IgD-negative memory B cell (primary cell): ENCODE results near the gene PRMT6. TPM values are rescaled to one million over a fixed set of nuclear protein-coding genes. Genes with fewer than 3 reads are reported as not detected.
"Not testable (repeated sequence)": the region's sequence is repeated elsewhere in the genome, so short reads cannot be mapped to it uniquely, and the experiment has no call there.

Experiments used
- H3K27ac Mint-ChIP-seq, 3 donors: one replicate each; pipeline ENCODE4 v1.8.0; 2020 to 2022; ENCODE audit warnings: mild to moderate bottlenecking in 3 of 3, mixed read lengths in 3 of 3, moderate library complexity in 1 of 3
- H3K27me3 Mint-ChIP-seq: one replicate; pipeline ENCODE4 v1.8.0; 2021; ENCODE audit warnings: mixed read lengths
- H3K36me3 Mint-ChIP-seq: one replicate; pipeline ENCODE4 v1.8.0; 2020; ENCODE audit warnings: mild to moderate bottlenecking, mixed read lengths
- H3K4me1 Mint-ChIP-seq, 3 donors: one replicate each; pipeline ENCODE4 v1.8.0; 2020 to 2022; ENCODE audit warnings: mixed read lengths in 3 of 3, mild to moderate bottlenecking in 1 of 3
- H3K4me3 Mint-ChIP-seq, 4 donors: one replicate each; pipeline ENCODE4 v1.8.0; 2020 to 2022; ENCODE audit warnings: mild to moderate bottlenecking in 4 of 4, mixed read lengths in 4 of 4, moderate library complexity in 3 of 4
- H3K9me3 Mint-ChIP-seq, 3 donors: one replicate each; pipeline ENCODE4 v1.8.0; 2020 to 2021; ENCODE audit warnings: mixed read lengths in 3 of 3, mild to moderate bottlenecking in 1 of 3
- polyA plus RNA-seq: library from polyadenylated mRNA; unstranded; fragments of 300-500 nt; fragmentation: Illumina TruSeq; gene quantifications from one replicate; pipeline ENCODE4 v1.2.3, GENCODE V29; 2021

PRMT6 gene
- polyA plus RNA-seq, 1 donor from 2014 or later = 12.9 TPM

DNA sequence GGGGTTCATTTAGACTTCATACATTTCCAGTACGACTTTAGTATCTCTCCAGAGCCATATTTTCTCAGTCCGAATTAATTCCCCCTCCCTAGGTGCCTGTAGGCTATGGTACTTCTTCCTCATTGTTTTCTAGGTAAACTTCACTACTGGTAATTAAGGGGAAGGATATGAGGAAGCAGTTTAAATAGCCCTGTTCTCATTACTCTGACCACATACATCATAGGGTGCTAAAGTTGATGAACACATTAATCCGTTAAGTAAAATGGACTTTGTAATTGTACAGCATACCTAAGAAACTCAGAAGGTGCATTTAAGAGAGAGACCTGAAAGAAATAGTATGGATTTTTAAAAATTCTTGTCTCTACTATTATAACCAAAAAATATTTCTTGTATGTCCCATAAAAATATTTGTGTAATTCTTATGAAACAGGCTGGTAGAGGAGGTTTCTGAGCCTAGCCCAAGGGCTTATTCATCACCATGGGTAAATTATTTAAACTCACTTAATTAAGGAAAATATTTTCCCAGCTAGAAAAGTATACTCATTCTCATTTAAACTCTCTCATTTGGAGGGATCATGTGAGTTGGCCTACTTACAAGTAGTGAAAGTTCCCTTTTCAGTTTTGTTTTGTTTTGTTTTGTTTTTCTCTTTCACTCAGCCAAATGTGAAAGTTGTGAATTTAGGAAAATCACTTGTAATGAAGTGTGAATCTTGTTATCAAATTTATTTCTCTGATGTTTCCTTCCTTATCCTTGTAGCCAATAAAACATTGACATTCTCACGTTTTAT is 2.0 kb downstream of the PRMT6 start:
- peak overlapping the region; percentile 97 to 100 (median 99) for H3K4me3 Mint-ChIP-seq
- H3K9me3 Mint-ChIP-seq = no peaks in the 10 kb centered on the region
- no peaks in the 10 kb centered on the region for H3K27me3 Mint-ChIP-seq
- H3K27ac Mint-ChIP-seq = peak overlapping the region; percentile 80 to 97 (median 92)
- H3K4me1 Mint-ChIP-seq = peaks cover 19 to 24% (median 19%) of the 10 kb centered on the region in 3 donors
- H3K36me3 Mint-ChIP-seq = peaks cover 7% of the 10 kb centered on the region

DNA sequence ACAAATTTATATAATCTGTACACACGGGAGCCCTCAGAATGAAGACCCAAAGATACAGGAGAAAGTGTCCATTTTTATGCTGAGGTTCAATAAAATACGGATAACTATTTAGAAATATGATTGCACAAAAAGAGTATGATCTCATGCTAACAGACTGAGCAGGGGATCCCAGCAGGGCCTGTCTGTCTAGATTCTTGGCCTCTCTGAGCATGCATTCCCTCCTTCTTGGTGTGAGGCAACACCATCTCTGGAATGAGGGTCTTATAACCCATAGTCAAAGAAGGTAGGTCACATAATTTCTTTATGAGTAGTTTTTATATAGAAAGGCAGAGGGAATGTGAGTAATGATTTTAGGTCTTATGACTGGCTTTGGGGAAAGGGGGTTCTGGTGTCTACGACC is 5.4 kb downstream of the PRMT6 start:
- Mint-ChIP-seq H3K27ac (peak overlapping the region in 1 of 3 donors; percentile 8), H3K27me3 (no peaks in the 10 kb centered on the region)

DNA sequence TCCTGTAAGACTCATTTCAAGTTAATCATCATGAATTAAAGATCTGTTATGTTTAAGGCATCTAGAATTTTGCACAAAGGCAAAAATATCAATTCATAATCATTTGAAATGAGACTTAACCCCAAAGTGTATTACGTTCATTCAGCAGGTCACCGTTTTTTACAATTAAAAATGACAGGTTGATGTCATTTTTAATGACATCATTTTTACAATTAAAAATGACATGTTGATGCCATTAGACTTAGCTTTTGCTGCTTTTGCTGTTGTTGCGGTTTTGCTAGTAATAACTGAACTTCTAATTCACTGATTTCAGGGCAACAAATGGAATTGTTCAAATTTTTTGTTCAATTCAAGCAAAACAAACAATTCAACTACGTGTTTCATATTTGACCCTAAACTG is 17.0 kb downstream of the PRMT6 start:
- Mint-ChIP-seq H3K27ac (no peak overlapping the region), H3K4me3 (no peak overlapping the region), H3K27me3 (peaks cover 1% of the 10 kb centered on the region), H3K36me3 (no peaks in the 10 kb centered on the region), H3K4me1 (no peaks in the 10 kb centered on the region), H3K9me3 (peaks cover 0 to 1% (median 0%) of the 10 kb centered on the region in 3 donors)

More for the DNA sequence above, 5.4 kb downstream of the PRMT6 start:
- H3K9me3 Mint-ChIP-seq = no peaks in the 10 kb centered on the region
- peaks cover 3% of the 10 kb centered on the region for H3K36me3 Mint-ChIP-seq
- no peak overlapping the region for H3K4me3 Mint-ChIP-seq
- peaks cover 13 to 20% (median 19%) of the 10 kb centered on the region in 3 donors for H3K4me1 Mint-ChIP-seq

DNA sequence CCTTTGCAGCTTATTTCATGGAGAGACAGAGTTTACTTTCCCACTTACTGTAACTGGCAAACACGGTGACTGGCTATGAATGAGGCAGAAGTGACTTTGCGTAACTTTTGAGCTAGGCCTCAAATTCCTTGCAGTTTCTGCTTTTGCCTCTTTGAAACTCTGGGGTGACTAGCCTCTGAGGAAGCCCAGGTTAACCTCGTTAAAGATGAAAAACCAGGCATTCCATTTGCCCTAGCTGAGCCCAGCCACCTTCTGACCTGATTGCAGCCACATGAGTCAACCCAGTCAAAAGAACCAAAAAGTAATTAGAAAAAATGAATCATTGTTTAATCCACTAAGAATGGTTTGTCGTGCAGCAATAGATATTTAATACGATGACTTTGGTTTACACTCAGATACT is 20.4 kb downstream of the PRMT6 start:
- Mint-ChIP-seq H3K4me3 (no peak overlapping the region), H3K27ac (no peak overlapping the region), H3K27me3 (peaks cover 5% of the 10 kb centered on the region), H3K9me3 (peaks cover 0 to 1% (median 0%) of the 10 kb centered on the region in 3 donors), H3K4me1 (no peaks in the 10 kb centered on the region), H3K36me3 (peaks cover 2% of the 10 kb centered on the region)

DNA sequence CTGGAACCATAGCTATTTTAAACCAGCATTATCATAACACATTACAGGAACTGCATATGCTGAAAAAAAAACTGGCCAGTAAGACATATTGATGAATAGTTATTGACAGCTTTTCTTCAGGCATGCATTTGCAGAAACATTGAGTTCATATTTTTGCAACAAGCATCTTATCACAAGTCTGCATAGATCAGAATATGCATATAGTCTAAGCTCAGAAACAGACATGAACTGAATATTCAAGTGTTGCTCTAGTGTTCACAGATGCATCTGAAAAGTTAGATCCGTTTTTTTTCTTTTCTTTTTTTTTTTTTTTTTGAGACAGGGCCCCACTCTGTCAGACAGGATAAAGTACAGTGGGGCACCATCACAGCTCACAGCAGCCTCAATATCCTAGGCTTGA is 22.8 kb downstream of the PRMT6 start:
- Mint-ChIP-seq H3K27me3 (peaks cover 5% of the 10 kb centered on the region), H3K4me3 (no peak overlapping the region), H3K36me3 (peaks cover 2% of the 10 kb centered on the region), H3K9me3 (peaks cover 0 to 6% (median 4%) of the 10 kb centered on the region in 3 donors), H3K27ac (no peak overlapping the region), H3K4me1 (no peaks in the 10 kb centered on the region)

DNA sequence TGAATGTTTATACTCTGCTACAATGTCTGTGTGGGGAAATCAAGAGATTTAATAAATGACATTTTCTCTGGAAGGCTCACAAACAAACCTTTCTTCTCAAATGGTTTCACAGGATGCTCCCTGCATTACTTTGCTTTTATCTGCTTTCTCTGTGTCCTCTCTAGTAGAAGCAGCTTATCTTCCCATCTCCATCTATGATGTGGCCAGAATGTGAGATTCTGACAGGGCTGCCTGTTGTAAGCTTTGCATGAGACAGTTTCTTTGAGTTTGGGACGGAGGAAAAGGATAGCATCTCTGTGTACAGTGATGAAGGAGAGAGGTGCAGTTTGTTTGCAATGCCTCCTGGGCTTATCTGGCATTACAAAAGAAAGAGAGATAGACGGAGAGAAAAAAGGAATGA is 24.6 kb downstream of the PRMT6 start:
- Mint-ChIP-seq H3K27ac (no peak overlapping the region), H3K27me3 (peaks cover 5% of the 10 kb centered on the region), H3K4me3 (no peak overlapping the region), H3K4me1 (no peaks in the 10 kb centered on the region), H3K9me3 (peaks cover 4 to 20% (median 19%) of the 10 kb centered on the region in 3 donors), H3K36me3 (peaks cover 2% of the 10 kb centered on the region)

DNA sequence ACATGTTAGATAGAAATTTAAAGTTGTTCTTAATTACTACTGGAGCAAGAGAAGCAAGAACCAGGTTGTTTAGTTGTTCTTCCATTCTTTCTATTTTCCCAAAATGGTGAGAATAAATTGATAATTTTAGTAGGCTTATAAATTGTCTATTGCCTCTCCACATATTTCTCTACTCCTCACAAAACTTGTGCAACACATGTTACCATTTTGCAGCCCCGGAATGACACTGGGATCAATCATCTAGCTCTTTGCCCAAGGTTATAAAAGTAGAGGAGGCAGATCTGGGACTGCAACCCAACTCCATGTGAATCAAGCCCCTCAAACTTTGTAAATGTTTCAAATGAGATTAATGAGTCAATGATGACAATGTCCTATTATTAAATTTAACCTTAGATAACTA is 34.9 kb downstream of the PRMT6 start:
- Mint-ChIP-seq H3K27me3 (peaks cover 2% of the 10 kb centered on the region), H3K27ac (peak overlapping the region in 1 of 3 donors; percentile 37), H3K4me3 (no peak overlapping the region), H3K9me3 (peaks cover 1 to 6% (median 3%) of the 10 kb centered on the region in 3 donors), H3K36me3 (peaks cover 3% of the 10 kb centered on the region), H3K4me1 (no peaks in the 10 kb centered on the region)

DNA sequence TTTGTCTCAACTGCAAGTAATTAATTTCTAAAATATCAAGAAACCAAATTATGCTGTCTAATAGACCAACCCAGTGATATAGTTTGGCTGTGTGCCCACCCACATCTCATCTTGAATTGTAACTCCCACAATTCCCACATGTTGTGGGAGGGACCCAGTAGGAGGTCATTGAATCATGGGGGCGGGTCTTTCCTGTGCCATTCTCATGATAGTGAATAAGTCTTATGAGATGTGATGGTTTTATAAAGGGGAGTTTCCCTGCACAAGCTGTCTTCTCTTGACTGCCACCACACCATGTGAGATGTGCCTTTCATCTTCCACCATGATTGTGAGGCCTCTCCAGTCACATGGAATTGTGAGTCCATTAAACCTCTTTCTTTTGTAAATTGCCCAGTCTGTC is 36.9 kb downstream of the PRMT6 start:
- H3K9me3 Mint-ChIP-seq, H3K27ac Mint-ChIP-seq, H3K27me3 Mint-ChIP-seq, H3K4me1 Mint-ChIP-seq, H3K36me3 Mint-ChIP-seq, H3K4me3 Mint-ChIP-seq: not testable (repeated sequence)

DNA sequence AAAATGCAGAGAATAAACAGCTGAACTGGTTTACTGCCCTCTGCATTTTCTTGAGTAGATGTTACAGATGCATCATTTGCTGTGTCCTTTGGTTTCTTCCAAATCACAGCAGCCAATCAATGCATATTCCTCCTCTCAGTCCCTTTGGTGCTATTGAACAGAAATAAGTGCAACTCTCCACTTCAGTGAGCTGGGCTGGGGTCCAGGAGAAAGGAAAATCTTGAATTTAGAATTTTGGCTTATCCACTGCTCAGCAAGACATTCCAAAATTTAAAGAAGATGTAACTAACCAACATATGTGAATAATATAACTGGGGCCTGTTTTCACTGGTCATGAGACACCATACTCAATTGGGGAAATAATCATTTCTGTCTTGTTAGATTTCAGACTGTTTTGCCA is 39.2 kb downstream of the PRMT6 start:
- H3K27ac Mint-ChIP-seq = no peak overlapping the region
- peaks cover 1% of the 10 kb centered on the region for H3K36me3 Mint-ChIP-seq
- peaks cover 0 to 5% (median 2%) of the 10 kb centered on the region in 3 donors for H3K9me3 Mint-ChIP-seq
- peaks cover 2% of the 10 kb centered on the region for H3K27me3 Mint-ChIP-seq
- peaks cover 0 to 4% (median 0%) of the 10 kb centered on the region in 3 donors for H3K4me1 Mint-ChIP-seq
- H3K4me3 Mint-ChIP-seq = no peak overlapping the region

DNA sequence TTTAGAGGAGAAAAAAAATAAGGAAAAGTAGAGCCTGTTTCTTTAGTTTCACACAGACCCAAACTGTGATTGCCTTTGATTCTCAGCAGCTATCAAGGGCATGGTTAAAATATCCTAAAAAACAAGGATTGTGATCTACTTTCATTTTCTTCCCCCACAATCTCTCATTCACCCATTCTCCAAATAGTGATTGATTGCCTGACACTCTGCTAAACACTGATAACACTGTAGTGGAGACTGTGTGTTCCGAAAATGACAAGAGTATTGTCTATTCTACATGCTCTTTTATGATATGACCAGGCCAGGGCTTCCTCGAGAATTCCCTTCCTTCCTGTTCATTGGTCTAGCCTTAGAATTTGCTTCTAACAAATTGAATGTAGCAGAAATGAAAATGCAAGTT is 40.2 kb downstream of the PRMT6 start:
- Mint-ChIP-seq H3K36me3 (peaks cover 3% of the 10 kb centered on the region), H3K4me3 (no peak overlapping the region), H3K27me3 (peaks cover 2% of the 10 kb centered on the region), H3K27ac (no peak overlapping the region), H3K4me1 (peaks cover 0 to 8% (median 2%) of the 10 kb centered on the region in 3 donors), H3K9me3 (peaks cover 0 to 5% (median 2%) of the 10 kb centered on the region in 3 donors)

DNA sequence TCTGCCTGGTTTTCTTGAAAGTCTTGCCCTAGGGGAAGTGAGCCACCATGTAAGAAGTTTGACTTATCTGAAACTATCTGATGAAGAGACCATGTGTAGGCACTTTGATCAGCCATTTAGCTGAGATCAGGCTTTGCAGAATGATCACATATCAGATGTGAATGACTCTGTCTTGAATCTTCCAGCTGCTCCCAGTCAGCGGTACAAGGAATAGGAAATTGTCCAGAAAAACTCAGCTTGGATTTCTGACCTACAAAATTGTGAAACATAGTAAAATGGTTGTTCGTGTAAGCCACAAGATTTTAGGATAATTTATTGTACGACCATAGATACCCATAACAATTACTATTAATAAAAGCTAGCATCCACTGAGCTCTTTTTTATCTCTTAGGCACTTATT is 42.5 kb downstream of the PRMT6 start:
- Mint-ChIP-seq H3K9me3 (peaks cover 0 to 4% (median 2%) of the 10 kb centered on the region in 3 donors), H3K27ac (no peak overlapping the region), H3K4me1 (peaks cover 0 to 8% (median 2%) of the 10 kb centered on the region in 3 donors), H3K36me3 (peaks cover 1% of the 10 kb centered on the region), H3K27me3 (no peaks in the 10 kb centered on the region), H3K4me3 (no peak overlapping the region)

DNA sequence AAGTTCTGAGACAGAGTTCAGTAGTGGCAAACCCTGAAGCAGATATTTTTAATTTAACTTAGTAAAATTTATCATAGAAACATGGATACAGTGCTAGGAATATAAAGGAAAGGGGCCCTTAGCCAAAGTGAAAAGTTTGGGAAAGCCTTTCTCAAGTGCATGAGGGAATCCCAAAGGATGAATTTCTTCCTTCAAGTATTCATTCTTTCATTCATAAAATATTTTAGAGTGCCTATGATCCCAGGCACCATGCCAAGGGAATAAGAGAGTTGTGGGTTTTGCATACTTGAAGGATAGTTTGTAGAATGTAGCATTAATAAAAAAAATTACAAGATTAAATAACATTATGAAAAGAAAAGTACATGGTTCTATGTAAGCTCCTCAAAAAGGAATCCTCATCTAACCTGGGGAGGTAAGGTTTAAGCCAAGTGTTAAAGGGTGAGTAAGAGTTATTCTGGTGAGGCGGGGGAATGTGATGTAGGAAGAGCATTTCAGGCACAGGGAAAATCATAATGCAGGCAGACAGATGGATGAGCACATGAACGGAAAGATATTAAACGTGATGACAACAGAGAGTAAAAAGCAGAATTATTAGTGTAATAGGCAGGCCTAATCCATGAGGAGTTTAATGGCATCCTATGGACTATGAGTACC is 44.0 kb downstream of the PRMT6 start:
- no peak overlapping the region for H3K4me3 Mint-ChIP-seq

DNA sequence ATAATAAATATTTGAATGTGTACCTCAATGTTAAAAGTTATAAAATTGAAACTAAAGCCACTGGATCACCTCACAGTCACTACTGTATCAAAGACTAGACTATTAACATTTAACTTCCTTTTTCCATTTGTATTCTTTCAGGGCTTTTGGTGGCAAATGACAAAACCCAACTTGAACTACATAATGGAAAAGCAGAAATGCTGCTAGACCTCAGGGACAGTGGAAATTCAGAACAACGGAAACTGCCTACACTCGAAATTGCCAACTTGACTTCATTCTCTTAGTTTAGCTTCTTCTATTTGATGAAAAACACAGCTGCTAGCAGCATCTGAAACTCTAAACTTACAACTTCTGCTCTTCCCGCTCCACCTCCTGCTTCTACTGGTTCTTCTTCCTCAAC is 49.4 kb downstream of the PRMT6 start:
- Mint-ChIP-seq H3K27me3 (no peaks in the 10 kb centered on the region), H3K9me3 (no peaks in the 10 kb centered on the region), H3K4me1 (peaks cover 0 to 8% (median 2%) of the 10 kb centered on the region in 3 donors), H3K27ac (no peak overlapping the region), H3K36me3 (peaks cover 1% of the 10 kb centered on the region), H3K4me3 (no peak overlapping the region)

More for the DNA sequence above, 44.0 kb downstream of the PRMT6 start:
- Mint-ChIP-seq H3K27ac (no peak overlapping the region), H3K4me1 (peaks cover 0 to 8% (median 2%) of the 10 kb centered on the region in 3 donors), H3K9me3 (peaks cover 0 to 4% (median 2%) of the 10 kb centered on the region in 3 donors), H3K27me3 (no peaks in the 10 kb centered on the region), H3K36me3 (peaks cover 1% of the 10 kb centered on the region)
